ENCODE results near the gene PPDPF. TPM values are rescaled to one million over a fixed set of nuclear protein-coding genes. Genes with fewer than 3 reads are reported as not detected.

Gene PPDPF
- total and polyA plus RNA-seq, 2 donors (not counting 1 experiment from before 2014, with no cell fraction given), result 34.0 to 58.0 TPM

GRCh38 chr20:63503524-63503923, 17.0 kb upstream of the PPDPF start:
- no peak overlapping the region for H2AFZ ChIP-seq (ENCODE audit: low read length)
- no peaks in the 10 kb centered on the region for H3K4me1 ChIP-seq (ENCODE audit: control insufficient read depth, extremely low read depth, insufficient read depth, low read length)
- no peak overlapping the region for H3K4me3 ChIP-seq (replicated peaks in 1 of 4; ENCODE audit: control extremely low read depth in 1 of 4, insufficient read depth in 1 of 4, low read depth in 3 of 4, low read length in 4 of 4)
- peaks cover 6% of the 10 kb centered on the region for H3K27me3 ChIP-seq (ENCODE audit: control insufficient read depth, insufficient read depth, low read length)
- H3K79me2 ChIP-seq (ENCODE audit: control insufficient read depth, insufficient read depth, low read length), result no peaks in the 10 kb centered on the region
- no peaks in the 10 kb centered on the region for H3K9me3 ChIP-seq (ENCODE audit: control insufficient read depth, insufficient read depth, low read depth, low read length)
- H3K4me2 ChIP-seq (ENCODE audit: extremely low read depth, insufficient read depth, low read length), result no peak overlapping the region
- no peak overlapping the region for H3K27ac ChIP-seq (ENCODE audit: insufficient read depth, low read length)
- no peaks in the 10 kb centered on the region for H4K20me1 ChIP-seq (ENCODE audit: control insufficient read depth, extremely low read depth, insufficient read depth, low read length)
- H3K9ac ChIP-seq (ENCODE audit: insufficient read depth, low read length), result no peak overlapping the region
- no peak for DNase-seq (ENCODE audit: low read depth in 2 of 2)
- TF ChIP-seq EZH2 (IDR thresholded peaks at IDR 0.05; ENCODE audit: low read length, missing control alignments) (no peak), CTCF (conservative IDR thresholded peaks at IDR 0.05 in 1 of 2, IDR thresholded peaks at IDR 0.05 in 1 of 2; ENCODE audit: low read depth in 1 of 2, low read length in 2 of 2) (no peak)
- H3K36me3 ChIP-seq (ENCODE audit: control insufficient read depth, insufficient read depth, low read length), result no peaks in the 10 kb centered on the region

GRCh38 chr20:63504642-63505041, 15.9 kb upstream of the PPDPF start:
- TF ChIP-seq CTCF (conservative IDR thresholded peaks at IDR 0.05 in 1 of 2, IDR thresholded peaks at IDR 0.05 in 1 of 2; ENCODE audit: low read depth in 1 of 2, low read length in 2 of 2) (no peak), EZH2 (IDR thresholded peaks at IDR 0.05; ENCODE audit: low read length, missing control alignments) (no peak)
- Histone ChIP-seq H3K4me3 (replicated peaks in 1 of 4; ENCODE audit: control extremely low read depth in 1 of 4, insufficient read depth in 1 of 4, low read depth in 3 of 4, low read length in 4 of 4) (no peak overlapping the region), H4K20me1 (ENCODE audit: control insufficient read depth, extremely low read depth, insufficient read depth, low read length) (no peaks in the 10 kb centered on the region), H3K4me1 (ENCODE audit: control insufficient read depth, extremely low read depth, insufficient read depth, low read length) (no peaks in the 10 kb centered on the region), H2AFZ (ENCODE audit: low read length) (no peak overlapping the region), H3K4me2 (ENCODE audit: extremely low read depth, insufficient read depth, low read length) (no peak overlapping the region), H3K27ac (ENCODE audit: insufficient read depth, low read length) (no peak overlapping the region), H3K36me3 (ENCODE audit: control insufficient read depth, insufficient read depth, low read length) (no peaks in the 10 kb centered on the region), H3K9me3 (ENCODE audit: control insufficient read depth, insufficient read depth, low read depth, low read length) (no peaks in the 10 kb centered on the region), H3K79me2 (ENCODE audit: control insufficient read depth, insufficient read depth, low read length) (no peaks in the 10 kb centered on the region), H3K9ac (ENCODE audit: insufficient read depth, low read length) (no peak overlapping the region), H3K27me3 (ENCODE audit: control insufficient read depth, insufficient read depth, low read length) (peaks cover 2% of the 10 kb centered on the region)
- no peak for DNase-seq (ENCODE audit: low read depth in 2 of 2)

GRCh38 chr20:63505281-63505680, 15.3 kb upstream of the PPDPF start:
- no peaks in the 10 kb centered on the region for H3K36me3 ChIP-seq (ENCODE audit: control insufficient read depth, insufficient read depth, low read length)
- H3K27me3 ChIP-seq (ENCODE audit: control insufficient read depth, insufficient read depth, low read length), result peaks cover 2% of the 10 kb centered on the region
- no peak overlapping the region for H3K4me2 ChIP-seq (ENCODE audit: extremely low read depth, insufficient read depth, low read length)
- no peaks in the 10 kb centered on the region for H4K20me1 ChIP-seq (ENCODE audit: control insufficient read depth, extremely low read depth, insufficient read depth, low read length)
- no peak for DNase-seq (ENCODE audit: low read depth in 2 of 2)
- TF ChIP-seq EZH2 (IDR thresholded peaks at IDR 0.05; ENCODE audit: low read length, missing control alignments) (no peak), CTCF (conservative IDR thresholded peaks at IDR 0.05 in 1 of 2, IDR thresholded peaks at IDR 0.05 in 1 of 2; ENCODE audit: low read depth in 1 of 2, low read length in 2 of 2) (no peak)
- H3K9me3 ChIP-seq (ENCODE audit: control insufficient read depth, insufficient read depth, low read depth, low read length), result no peaks in the 10 kb centered on the region
- H3K79me2 ChIP-seq (ENCODE audit: control insufficient read depth, insufficient read depth, low read length), result no peaks in the 10 kb centered on the region
- no peak overlapping the region for H3K9ac ChIP-seq (ENCODE audit: insufficient read depth, low read length)
- no peak overlapping the region for H3K27ac ChIP-seq (ENCODE audit: insufficient read depth, low read length)
- no peak overlapping the region for H3K4me3 ChIP-seq (replicated peaks in 1 of 4; ENCODE audit: control extremely low read depth in 1 of 4, insufficient read depth in 1 of 4, low read depth in 3 of 4, low read length in 4 of 4)
- H3K4me1 ChIP-seq (ENCODE audit: control insufficient read depth, extremely low read depth, insufficient read depth, low read length), result no peaks in the 10 kb centered on the region
- H2AFZ ChIP-seq (ENCODE audit: low read length), result no peak overlapping the region
